Trophoblast cell (in vitro differentiated cells and primary cell): ENCODE measurements around the gene OR13A1.
A peak's percentile ranks its signal among the peaks of the same experiment; 100 is the strongest.
"Not testable (repeated sequence)": the region's sequence is repeated elsewhere in the genome, so short reads cannot be mapped to it uniquely, and the experiment has no call there.

ENCODE experiments used
- DNase-seq, 2 donors: peaks; one replicate each; pipeline ENCODE4 v3.0.0-alpha.2; 2016
- H2AFZ ChIP-seq: 2 replicates; pipeline ENCODE4 v1.6.1; 2013; ENCODE audit warnings: low read length, moderate library complexity, mild to moderate bottlenecking; ENCODE audit not compliant: insufficient read depth, poor library complexity
- H2AK5ac ChIP-seq: 2 replicates; pipeline ENCODE4 v1.6.1; 2013; ENCODE audit warnings: mild to moderate bottlenecking, low read length
- H2BK120ac ChIP-seq: 2 replicates; pipeline ENCODE4 v1.6.1; 2013; ENCODE audit warnings: low read length, mild to moderate bottlenecking, moderate library complexity; ENCODE audit not compliant: insufficient read depth, poor library complexity
- H2BK12ac ChIP-seq: 2 replicates; pipeline ENCODE4 v1.6.1; 2013; ENCODE audit warnings: mild to moderate bottlenecking, low read length, moderate library complexity
- H2BK5ac ChIP-seq: 2 replicates; pipeline ENCODE4 v1.6.1; 2013; ENCODE audit warnings: low read length, low read depth, moderate library complexity, mild to moderate bottlenecking; ENCODE audit not compliant: poor library complexity
- H3K14ac ChIP-seq: 2 replicates; pipeline ENCODE4 v1.6.1; 2013; ENCODE audit warnings: mild to moderate bottlenecking, low read length
- H3K18ac ChIP-seq: 2 replicates; pipeline ENCODE4 v1.6.1; 2013; ENCODE audit warnings: mild to moderate bottlenecking, low read length
- H3K23ac ChIP-seq: 2 replicates; pipeline ENCODE4 v1.6.1; 2013; ENCODE audit warnings: low read length
- H3K27ac ChIP-seq: 2 replicates; pipeline ENCODE4 v1.5.1; 2013; ENCODE audit warnings: low read depth, mild to moderate bottlenecking, inconsistent platforms, low read length, moderate library complexity
- H3K27me3 ChIP-seq: 2 replicates; pipeline ENCODE4 v1.6.1; 2013; ENCODE audit warnings: inconsistent platforms, mild to moderate bottlenecking, low read length, moderate library complexity; ENCODE audit not compliant: insufficient read depth
- H3K36me3 ChIP-seq, 2 experiments: 1 replicate in 1 of 2; 2 replicates in 1 of 2; pipeline ENCODE4 v1.6.1; 2013; ENCODE audit warnings: low read length in 2 of 2, mild to moderate bottlenecking in 2 of 2, moderate library complexity in 1 of 2; ENCODE audit not compliant: insufficient read depth in 2 of 2, control insufficient read depth in 1 of 2
- H3K4ac ChIP-seq: 2 replicates; pipeline ENCODE4 v1.6.1; 2013; ENCODE audit warnings: low read depth, mild to moderate bottlenecking, low read length, moderate library complexity
- H3K4me1 ChIP-seq, 2 experiments: 1 replicate in 1 of 2; 2 replicates in 1 of 2; pipeline ENCODE4 v1.6.1; 2013; ENCODE audit warnings: low read length in 2 of 2, mild to moderate bottlenecking in 2 of 2, moderate library complexity in 1 of 2; ENCODE audit not compliant: insufficient read depth in 2 of 2, control insufficient read depth in 1 of 2
- H3K4me2 ChIP-seq: 2 replicates; pipeline ENCODE4 v1.6.1; 2013; ENCODE audit warnings: inconsistent platforms, mild to moderate bottlenecking, low read length, moderate library complexity
- H3K4me3 ChIP-seq: 2 replicates; pipeline ENCODE4 v1.5.1; 2013; ENCODE audit warnings: mild to moderate bottlenecking, low read depth, low read length, inconsistent platforms
- H3K79me1 ChIP-seq: one replicate; pipeline ENCODE4 v1.6.1; 2013; ENCODE audit warnings: low read length
- H3K79me2 ChIP-seq: 2 replicates; pipeline ENCODE4 v1.6.1; 2013; ENCODE audit warnings: low read length, mild to moderate bottlenecking; ENCODE audit not compliant: control insufficient read depth, insufficient read depth, poor library complexity
- H3K9ac ChIP-seq: 2 replicates; pipeline ENCODE4 v1.6.1; 2013; ENCODE audit warnings: mild to moderate bottlenecking, low read length
- H3K9me3 ChIP-seq: 2 replicates; pipeline ENCODE4 v1.6.1; 2013; ENCODE audit warnings: low read depth, mild to moderate bottlenecking, control low read depth, inconsistent platforms, low read length; ENCODE audit not compliant: insufficient read depth
- H4K12ac ChIP-seq: 2 replicates; pipeline ENCODE4 v1.6.1; 2013; ENCODE audit warnings: low read depth, mild to moderate bottlenecking, low read length, moderate library complexity
- H4K8ac ChIP-seq: 2 replicates; pipeline ENCODE4 v1.6.1; 2013; ENCODE audit warnings: low read depth, mild to moderate bottlenecking, low read length, moderate library complexity
- H4K91ac ChIP-seq: one replicate; pipeline ENCODE4 v1.6.1; 2013; ENCODE audit warnings: low read depth, mild to moderate bottlenecking, low read length, moderate library complexity
- WGBS: extraction: QIAGEN DNeasy Blood & Tissue Kit; methylation state at CpG from one replicate; pipeline ENCODE4 v1.1.7; 2013; ENCODE audit warnings: missing lambda C conversion rate; ENCODE audit not compliant: insufficient read length, insufficient coverage; ENCODE audit errors: extremely low coverage; 5-methylcytosine and 5-hydroxymethylcytosine counted together

Gene OR13A1

DNA sequence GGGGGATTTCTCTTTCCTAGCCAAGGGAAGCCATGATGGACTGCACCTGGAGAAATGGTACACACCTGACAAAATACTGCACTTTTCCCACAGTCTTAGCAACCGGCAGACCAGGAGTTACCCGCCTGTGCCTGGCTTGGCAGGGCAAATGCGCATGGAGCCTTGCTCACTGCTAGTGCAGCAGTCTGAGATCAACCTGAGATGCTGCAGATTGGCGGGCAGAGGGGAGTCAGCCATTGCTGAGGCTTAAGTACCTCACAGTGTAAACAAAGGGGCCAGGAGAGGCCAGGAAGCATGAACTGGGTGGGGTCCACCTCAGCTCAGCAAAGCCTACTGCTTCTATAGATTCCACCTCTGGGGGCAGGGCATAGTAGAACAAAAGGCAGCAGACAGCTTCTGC is 49.4 kb downstream of the OR13A1 start:
- H3K79me2 ChIP-seq, result no peaks in the 10 kb centered on the region
- no CpG with 5 or more reads among the region's 4 CpGs for WGBS
- no peaks in the 10 kb centered on the region for H3K4me1 ChIP-seq
- H3K14ac ChIP-seq, result no peak overlapping the region
- no peak overlapping the region for H4K91ac ChIP-seq
- H3K79me1 ChIP-seq, result no peaks in the 10 kb centered on the region
- H3K27me3 ChIP-seq, result no peaks in the 10 kb centered on the region
- H4K12ac ChIP-seq, result no peak overlapping the region
- no peak overlapping the region for H3K27ac ChIP-seq
- H3K23ac ChIP-seq, result no peak overlapping the region
- no peak overlapping the region for H3K18ac ChIP-seq
- H2BK5ac ChIP-seq, result no peak overlapping the region
- H3K9me3 ChIP-seq, result peaks cover 15% of the 10 kb centered on the region
- H3K36me3 ChIP-seq, result peaks cover 0 to 1% of the 10 kb centered on the region in 2 experiments
- H3K9ac ChIP-seq, result no peak overlapping the region
- H2BK12ac ChIP-seq, result no peak overlapping the region
- H2AFZ ChIP-seq, result no peak overlapping the region
- H4K8ac ChIP-seq, result no peak overlapping the region
- H3K4me3 ChIP-seq, result peak overlapping the region; percentile 15
- no peak overlapping the region for H3K4me2 ChIP-seq
- no peak overlapping the region for H2BK120ac ChIP-seq
- H2AK5ac ChIP-seq, result no peak overlapping the region
- no peak for DNase-seq
- no peak overlapping the region for H3K4ac ChIP-seq

DNA sequence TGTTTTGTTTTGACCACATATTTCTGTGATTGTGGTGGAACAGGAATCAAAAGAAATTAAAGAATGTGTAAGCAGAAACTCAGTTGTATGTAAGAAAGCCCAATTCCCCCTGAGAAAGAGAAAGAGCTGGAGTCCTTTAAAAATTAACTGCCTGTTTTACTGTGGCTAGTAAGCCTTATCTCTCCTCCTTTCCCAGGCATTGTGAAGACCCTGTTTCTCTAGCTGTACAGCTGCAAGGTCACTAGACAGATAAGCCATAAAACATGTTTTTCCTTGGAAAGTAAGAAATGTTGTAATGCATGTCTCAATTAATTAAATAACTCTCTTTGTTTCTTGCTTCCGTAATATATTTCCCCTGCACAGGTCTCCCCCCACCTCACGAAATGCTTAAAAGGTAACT is 53.5 kb downstream of the OR13A1 start:
- H3K9ac ChIP-seq, result no peak overlapping the region
- H3K79me1 ChIP-seq, result no peaks in the 10 kb centered on the region

DNA sequence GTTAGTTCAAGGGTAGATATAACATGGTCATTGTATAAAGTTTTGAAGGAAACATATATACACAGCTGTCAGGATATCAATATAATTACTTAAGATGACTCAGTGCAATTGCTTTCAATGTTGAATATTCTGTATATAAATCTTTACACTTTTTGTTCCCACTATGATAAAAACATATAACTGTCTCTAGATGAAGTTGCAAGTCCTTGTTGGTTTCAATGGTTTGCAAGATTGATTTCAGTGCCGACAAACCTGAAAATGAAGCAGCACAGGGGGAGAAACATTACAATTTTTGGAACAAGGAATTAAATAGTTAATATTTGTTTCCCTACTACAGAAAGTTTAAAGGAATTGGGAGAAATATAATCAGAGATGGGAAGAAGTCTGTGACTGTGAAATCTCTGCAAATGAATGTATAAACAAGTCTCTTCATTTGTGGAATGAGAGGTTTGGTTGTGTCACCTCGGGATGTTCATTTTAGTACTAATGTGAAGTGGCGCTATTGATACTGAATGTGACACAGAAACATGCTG is 54.1 kb downstream of the OR13A1 start:
- no peak for DNase-seq
- H3K9me3 ChIP-seq, result peaks cover 15% of the 10 kb centered on the region
- H2BK120ac ChIP-seq, result no peak overlapping the region
- H3K18ac ChIP-seq, result no peak overlapping the region
- H3K27me3 ChIP-seq, result no peaks in the 10 kb centered on the region
- H2AK5ac ChIP-seq, result no peak overlapping the region
- no peak overlapping the region for H3K23ac ChIP-seq
- no peaks in the 10 kb centered on the region for H3K4me1 ChIP-seq
- no peak overlapping the region for H3K4ac ChIP-seq
- no peak overlapping the region for H3K9ac ChIP-seq
- no peak overlapping the region for H3K27ac ChIP-seq
- H3K4me3 ChIP-seq, result no peak overlapping the region
- no peak overlapping the region for H3K14ac ChIP-seq
- no peak overlapping the region for H2BK12ac ChIP-seq
- no peak overlapping the region for H2BK5ac ChIP-seq
- no peak overlapping the region for H4K91ac ChIP-seq
- H3K79me2 ChIP-seq, result no peaks in the 10 kb centered on the region
- H4K12ac ChIP-seq, result no peak overlapping the region
- no peak overlapping the region for H3K4me2 ChIP-seq
- H2AFZ ChIP-seq, result no peak overlapping the region
- H4K8ac ChIP-seq, result no peak overlapping the region
- no CpG with 5 or more reads among the region's 3 CpGs for WGBS
- peaks cover 0 to 1% of the 10 kb centered on the region in 2 experiments for H3K36me3 ChIP-seq
- H3K79me1 ChIP-seq, result no peaks in the 10 kb centered on the region

More for the DNA sequence above, 53.5 kb downstream of the OR13A1 start:
- Histone ChIP-seq H3K14ac (no peak overlapping the region), H4K12ac (no peak overlapping the region), H2BK120ac (no peak overlapping the region), H3K79me2 (no peaks in the 10 kb centered on the region), H4K91ac (no peak overlapping the region), H3K23ac (no peak overlapping the region), H3K4me2 (no peak overlapping the region), H3K27me3 (no peaks in the 10 kb centered on the region), H2BK5ac (no peak overlapping the region), H2AFZ (no peak overlapping the region), H3K18ac (no peak overlapping the region), H2AK5ac (no peak overlapping the region), H3K4me1 (no peaks in the 10 kb centered on the region), H3K4ac (no peak overlapping the region), H2BK12ac (no peak overlapping the region), H3K36me3 (peaks cover 0 to 1% of the 10 kb centered on the region in 2 experiments), H3K9me3 (peaks cover 15% of the 10 kb centered on the region), H3K27ac (no peak overlapping the region), H3K4me3 (no peak overlapping the region), H4K8ac (no peak overlapping the region)
- DNase-seq, result no peak
- WGBS, result no CpG with 5 or more reads among the region's 2 CpGs

DNA sequence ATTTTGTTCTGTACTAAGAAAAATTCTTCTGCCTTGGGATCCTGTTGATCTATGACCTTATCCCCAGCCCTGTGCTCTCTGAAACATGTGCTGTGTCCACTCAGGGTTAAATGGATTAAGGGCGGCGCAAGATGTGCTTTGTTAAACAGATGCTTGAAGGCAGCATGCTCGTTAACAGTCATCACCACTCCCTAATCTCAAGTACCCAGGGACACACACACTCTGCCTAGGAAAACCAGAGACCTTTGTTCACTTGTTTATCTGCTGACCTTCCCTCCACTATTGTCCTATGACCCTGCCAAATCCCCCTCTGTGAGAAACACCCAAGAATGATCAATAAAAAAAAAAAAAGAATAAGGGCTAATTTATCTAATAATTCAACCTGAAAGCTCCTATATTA is 54.8 kb downstream of the OR13A1 start:
- H2AFZ ChIP-seq, H3K4me2 ChIP-seq, H4K91ac ChIP-seq, H3K23ac ChIP-seq, H3K36me3 ChIP-seq, H3K4me3 ChIP-seq, H3K18ac ChIP-seq, H3K4me1 ChIP-seq, H3K79me1 ChIP-seq, H2BK12ac ChIP-seq, H4K12ac ChIP-seq, H2BK5ac ChIP-seq, H2AK5ac ChIP-seq, H4K8ac ChIP-seq, H2BK120ac ChIP-seq, H3K9ac ChIP-seq, DNase-seq, H3K4ac ChIP-seq, H3K14ac ChIP-seq, H3K79me2 ChIP-seq, H3K27ac ChIP-seq, H3K27me3 ChIP-seq: not testable (repeated sequence)
- WGBS, result no CpG with 5 or more reads among the region's 3 CpGs
- peaks cover 10% of the 10 kb centered on the region for H3K9me3 ChIP-seq
